ENCODE measurements around the gene LETM1.
A peak's percentile ranks its signal among the peaks of the same experiment; 100 is the strongest.

The LETM1 gene

DNA sequence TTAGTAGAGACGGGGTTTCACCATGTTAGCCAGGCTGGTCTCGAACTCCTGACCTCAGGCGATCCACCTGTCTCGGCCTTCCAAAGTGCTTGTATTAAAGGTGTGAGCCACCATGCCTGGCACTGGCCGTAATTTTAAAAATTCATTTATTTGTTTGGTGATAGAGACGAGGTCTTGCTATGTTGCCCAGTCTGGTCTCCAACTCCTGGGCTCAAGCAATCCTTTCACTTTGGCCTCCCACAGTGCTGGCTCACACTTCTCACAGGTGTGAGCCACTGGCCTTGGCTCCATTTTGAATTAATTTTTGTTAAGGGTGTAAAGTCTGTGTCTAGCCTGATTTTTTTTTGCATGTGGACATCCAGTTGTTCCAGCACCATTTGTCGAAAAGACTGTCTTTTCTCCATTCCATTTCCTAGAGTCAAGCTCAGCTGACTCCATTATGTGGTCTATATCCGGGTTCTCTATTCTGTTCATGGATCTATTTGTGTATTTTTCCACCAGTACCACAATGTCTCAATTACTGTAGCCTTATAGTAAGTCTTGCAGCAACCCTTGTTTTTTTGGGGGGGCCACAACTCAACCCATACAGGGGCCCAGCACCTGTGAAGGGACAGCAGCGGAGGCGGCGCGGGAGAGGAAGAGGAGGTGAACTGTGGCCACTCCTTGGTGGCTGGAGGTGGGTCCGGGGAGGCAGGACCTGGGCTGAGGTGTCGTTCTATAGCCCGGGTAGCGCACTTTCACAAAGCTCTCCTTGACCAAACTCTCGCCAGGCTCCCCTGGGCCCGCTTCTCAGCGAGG lies 13.8 kb upstream of the LETM1 start:
- peak overlapping the region; percentile 88 for H3K27ac Mint-ChIP-seq
- intact Hi-C loops (cut with micrococcal nuclease) = loop anchor here (2.0 to 5.0 kb wide), 3 partner anchors 13 to 373 kb away; partner anchors contain the start of genes HAUS3, LETM1 and POLN
- H3K4me1 Mint-ChIP-seq (ENCODE audit: low read depth) = peaks cover 27% of the 10 kb centered on the region
- peak overlapping the region; percentile 78 for H3K4me3 Mint-ChIP-seq
- peaks cover 21% of the 10 kb centered on the region for H3K27me3 Mint-ChIP-seq
- H3K36me3 Mint-ChIP-seq (ENCODE audit: low read depth) = no peaks in the 10 kb centered on the region
- H3K9me3 Mint-ChIP-seq = no peaks in the 10 kb centered on the region

DNA sequence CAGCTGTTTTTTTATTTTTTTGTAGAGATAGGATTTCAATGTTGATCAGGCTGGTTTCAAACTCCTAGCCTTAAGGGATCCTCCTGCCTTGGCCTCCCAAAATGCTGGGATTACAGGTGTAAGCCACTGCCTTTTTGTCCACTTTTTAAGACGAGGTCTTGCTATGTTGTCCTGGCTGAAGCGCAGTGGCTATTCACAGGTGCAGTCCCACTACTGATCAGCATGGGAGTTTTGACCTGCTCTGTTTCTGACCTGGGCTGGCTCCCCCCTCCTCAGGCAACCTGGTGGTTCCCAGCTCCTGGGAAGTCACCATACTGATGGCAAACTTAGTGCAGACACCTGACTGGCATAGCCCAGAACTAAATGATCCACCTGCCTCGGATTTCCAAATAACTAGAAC lies 13.0 kb upstream of the LETM1 start:
- intact Hi-C loops (cut with micrococcal nuclease) = no loop called here
- Mint-ChIP-seq H3K36me3 (ENCODE audit: low read depth) (no peaks in the 10 kb centered on the region), H3K27me3 (peaks cover 21% of the 10 kb centered on the region), H3K27ac (no peak overlapping the region), H3K4me3 (no peak overlapping the region), H3K4me1 (ENCODE audit: low read depth) (peaks cover 19% of the 10 kb centered on the region), H3K9me3 (no peaks in the 10 kb centered on the region)

DNA sequence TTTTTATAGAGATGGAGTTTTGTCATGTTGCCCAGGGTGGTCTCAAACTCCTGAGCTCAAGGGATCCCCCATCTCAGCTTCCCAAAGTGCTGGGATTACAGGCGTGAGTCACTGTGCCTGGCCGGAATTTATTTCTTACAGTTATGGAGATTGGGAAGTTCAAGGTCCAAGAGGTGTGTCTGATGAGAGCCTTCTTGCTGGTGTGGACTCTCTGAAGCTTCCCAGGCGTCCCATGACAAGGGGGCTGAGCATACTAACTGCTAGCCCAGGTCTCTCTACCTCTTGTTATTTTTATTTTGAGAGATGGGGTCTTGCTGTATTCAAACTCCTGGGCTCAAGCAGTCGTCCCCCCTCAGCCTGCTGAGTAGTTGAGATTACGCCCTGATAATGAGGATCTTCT lies 12.3 kb upstream of the LETM1 start:
- peaks cover 22% of the 10 kb centered on the region for H3K4me1 Mint-ChIP-seq (ENCODE audit: low read depth)
- no peak overlapping the region for H3K27ac Mint-ChIP-seq
- peaks cover 25% of the 10 kb centered on the region for H3K27me3 Mint-ChIP-seq
- no peaks in the 10 kb centered on the region for H3K9me3 Mint-ChIP-seq
- H3K4me3 Mint-ChIP-seq = no peak overlapping the region
- H3K36me3 Mint-ChIP-seq (ENCODE audit: low read depth) = no peaks in the 10 kb centered on the region
- intact Hi-C loops (cut with micrococcal nuclease) = no loop called here

GRCh38 chr4:1866189-1866661 lies 10.3 kb upstream of the LETM1 start:
- Mint-ChIP-seq H3K4me1 (ENCODE audit: low read depth) (peaks cover 26% of the 10 kb centered on the region), H3K27ac (no peak overlapping the region), H3K9me3 (no peaks in the 10 kb centered on the region), H3K27me3 (peaks cover 34% of the 10 kb centered on the region), H3K36me3 (ENCODE audit: low read depth) (no peaks in the 10 kb centered on the region), H3K4me3 (no peak overlapping the region)
- intact Hi-C loops (cut with micrococcal nuclease) = no loop called here

DNA sequence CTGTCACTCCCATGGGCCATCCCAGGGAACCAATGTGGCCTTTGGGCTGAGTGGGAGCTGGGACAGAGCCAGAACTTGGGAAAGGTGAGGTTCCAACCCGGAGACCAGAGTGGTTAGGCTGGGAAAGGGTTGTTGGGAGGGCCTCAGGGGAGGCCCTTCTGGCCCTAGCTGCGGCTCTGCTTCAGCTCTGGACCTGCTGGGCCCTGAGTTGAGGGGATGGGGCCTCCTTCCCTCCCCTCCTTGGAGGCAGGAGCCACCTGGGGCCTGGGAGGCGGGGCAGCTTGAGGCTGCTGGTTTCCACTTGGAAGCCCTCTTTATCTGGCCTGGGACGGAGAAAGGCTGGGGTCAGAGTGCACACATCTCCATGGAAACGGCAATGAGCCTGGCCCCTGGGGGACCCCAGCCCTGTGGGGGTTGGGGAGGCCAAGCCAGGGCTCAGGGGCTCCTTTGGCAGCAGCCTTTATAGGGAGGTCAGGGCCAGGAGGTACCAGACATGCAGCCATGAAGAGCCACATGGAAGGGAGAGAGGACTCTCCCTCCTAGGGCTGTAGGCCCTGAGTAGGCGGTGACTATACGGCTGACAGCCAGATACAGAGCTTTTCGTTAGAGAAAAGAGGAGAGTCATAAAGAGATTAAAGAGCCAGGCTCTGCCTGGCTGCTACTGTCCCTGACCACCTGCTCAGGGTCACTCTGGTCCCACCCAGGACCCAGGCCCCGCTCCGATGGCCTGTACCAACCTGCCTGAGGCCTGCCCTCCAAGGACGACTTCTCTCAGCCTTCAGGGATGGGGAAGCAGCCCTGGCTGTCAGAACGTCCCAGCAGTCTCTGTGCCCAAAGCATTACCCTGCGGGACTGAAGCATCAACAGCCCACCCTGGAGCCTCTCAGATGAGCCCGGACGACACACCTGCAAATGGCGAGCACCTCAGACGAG lies 8.4 kb upstream of the LETM1 start:
- peaks cover 22% of the 10 kb centered on the region for H3K4me1 Mint-ChIP-seq (ENCODE audit: low read depth)
- intact Hi-C loops (cut with micrococcal nuclease) = no loop called here
- no peaks in the 10 kb centered on the region for H3K9me3 Mint-ChIP-seq
- no peak overlapping the region for H3K27ac Mint-ChIP-seq
- H3K36me3 Mint-ChIP-seq (ENCODE audit: low read depth) = no peaks in the 10 kb centered on the region
- no peak overlapping the region for H3K4me3 Mint-ChIP-seq
- peaks cover 34% of the 10 kb centered on the region for H3K27me3 Mint-ChIP-seq

- intact Hi-C loops (cut with micrococcal nuclease) = no loop called here
- Mint-ChIP-seq H3K4me1 (ENCODE audit: low read depth) (peaks cover 29% of the 10 kb centered on the region), H3K36me3 (ENCODE audit: low read depth) (no peaks in the 10 kb centered on the region), H3K27me3 (peaks cover 31% of the 10 kb centered on the region), H3K4me3 (no peak overlapping the region), H3K9me3 (no peaks in the 10 kb centered on the region), H3K27ac (no peak overlapping the region)
Measured at GRCh38 chr4:1863297-1864033, 7.5 kb upstream of the LETM1 start.

GRCh38 chr4:1862961-1863296 lies 7.0 kb upstream of the LETM1 start:
- H3K36me3 Mint-ChIP-seq (ENCODE audit: low read depth) = no peaks in the 10 kb centered on the region
- intact Hi-C loops (cut with micrococcal nuclease) = no loop called here
- no peaks in the 10 kb centered on the region for H3K9me3 Mint-ChIP-seq
- H3K27ac Mint-ChIP-seq = no peak overlapping the region
- H3K4me1 Mint-ChIP-seq (ENCODE audit: low read depth) = peaks cover 29% of the 10 kb centered on the region
- H3K27me3 Mint-ChIP-seq = peaks cover 28% of the 10 kb centered on the region
- H3K4me3 Mint-ChIP-seq = peak overlapping the region; percentile 52

- Mint-ChIP-seq H3K4me3 (peak overlapping the region; percentile 57), H3K27ac (peak overlapping the region; percentile 37), H3K36me3 (ENCODE audit: low read depth) (no peaks in the 10 kb centered on the region), H3K4me1 (ENCODE audit: low read depth) (peaks cover 33% of the 10 kb centered on the region), H3K9me3 (no peaks in the 10 kb centered on the region), H3K27me3 (peaks cover 24% of the 10 kb centered on the region)
- intact Hi-C loops (cut with micrococcal nuclease) = no loop called here
Measured at GRCh38 chr4:1862055-1862911, 6.3 kb upstream of the LETM1 start.

GRCh38 chr4:1859389-1859753 lies 3.4 kb upstream of the LETM1 start:
- Mint-ChIP-seq H3K27ac (no peak overlapping the region), H3K27me3 (peaks cover 15% of the 10 kb centered on the region), H3K36me3 (ENCODE audit: low read depth) (no peaks in the 10 kb centered on the region), H3K9me3 (no peaks in the 10 kb centered on the region), H3K4me3 (no peak overlapping the region), H3K4me1 (ENCODE audit: low read depth) (peaks cover 47% of the 10 kb centered on the region)
- intact Hi-C loops (cut with micrococcal nuclease) = no loop called here

DNA sequence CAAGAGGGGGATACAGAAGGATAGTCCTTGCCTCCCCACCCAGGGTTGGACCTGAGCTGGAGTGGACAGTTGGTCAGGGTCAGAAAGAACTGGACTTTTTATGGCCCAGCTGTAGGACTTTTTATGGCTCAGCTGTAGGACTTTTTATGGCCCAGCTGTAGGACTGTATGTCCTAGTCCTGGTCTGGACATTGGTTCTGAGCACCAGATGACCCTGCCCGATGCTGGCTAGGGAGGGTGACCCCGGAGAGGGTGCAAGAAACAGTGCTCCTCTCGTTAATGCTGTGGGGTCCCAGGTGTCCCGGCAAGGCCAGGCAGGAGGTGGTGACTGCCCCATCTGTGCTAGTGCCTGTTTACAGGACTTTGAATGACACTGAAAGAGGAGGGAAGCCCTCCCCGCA lies 2.0 kb upstream of the LETM1 start:
- H3K36me3 Mint-ChIP-seq (ENCODE audit: low read depth) = peaks cover 6% of the 10 kb centered on the region
- H3K27me3 Mint-ChIP-seq = peaks cover 7% of the 10 kb centered on the region
- H3K4me3 Mint-ChIP-seq = no peak overlapping the region
- no peaks in the 10 kb centered on the region for H3K9me3 Mint-ChIP-seq
- H3K4me1 Mint-ChIP-seq (ENCODE audit: low read depth) = peaks cover 46% of the 10 kb centered on the region
- intact Hi-C loops (cut with micrococcal nuclease) = loop anchor here (2.0 kb wide), 2 partner anchors 13 to 41 kb away; partner anchors contain the start of gene NSD2
- H3K27ac Mint-ChIP-seq = no peak overlapping the region

DNA sequence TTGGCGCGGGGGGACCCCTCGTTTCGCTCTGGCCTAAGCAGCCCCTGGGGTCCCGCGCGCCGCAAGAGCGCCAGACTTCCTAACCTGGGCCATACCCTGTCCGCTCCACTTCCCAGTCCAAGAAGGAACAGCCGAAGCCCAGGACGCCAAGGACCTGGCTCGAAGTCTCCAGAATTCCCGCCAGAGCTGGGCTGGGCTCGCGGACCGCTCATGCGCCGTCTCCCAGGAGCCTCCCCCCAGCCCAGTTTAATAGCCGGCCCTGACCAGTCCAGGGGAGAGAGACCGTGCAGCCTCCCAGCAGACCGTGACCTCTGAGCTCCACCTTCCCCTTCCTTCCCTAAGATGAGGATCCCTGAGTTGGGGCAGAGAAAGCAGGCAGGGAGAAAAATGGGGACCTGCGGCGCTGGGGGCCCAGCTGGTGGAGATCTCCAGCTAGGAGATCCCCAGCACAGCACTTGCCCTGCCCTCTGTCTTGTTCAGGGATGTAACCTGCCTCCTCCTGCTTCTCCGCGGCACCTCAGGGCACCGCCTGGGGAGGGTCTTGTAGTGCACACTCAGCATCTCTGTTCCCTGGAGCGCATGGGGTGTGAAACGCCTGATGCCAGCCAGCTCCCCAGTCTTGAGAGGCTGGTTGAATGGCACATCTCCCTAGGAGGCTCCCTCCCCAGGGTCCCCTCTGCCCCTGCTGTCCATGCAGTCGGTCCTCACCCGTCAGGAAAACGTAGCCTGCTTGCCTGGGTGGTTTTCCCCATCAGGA lies 1.2 kb upstream of the LETM1 start:
- Mint-ChIP-seq H3K27me3 (peaks cover 3% of the 10 kb centered on the region), H3K36me3 (ENCODE audit: low read depth) (peaks cover 10% of the 10 kb centered on the region), H3K4me3 (peak overlapping the region; percentile 80), H3K9me3 (no peaks in the 10 kb centered on the region), H3K27ac (peak overlapping the region; percentile 79), H3K4me1 (ENCODE audit: low read depth) (peaks cover 43% of the 10 kb centered on the region)
- intact Hi-C loops (cut with micrococcal nuclease) = loop anchor here (2.0 kb wide), 2 partner anchors 14 to 42 kb away; partner anchors contain the start of gene NSD2

- H3K27me3 Mint-ChIP-seq = peaks cover 1% of the 10 kb centered on the region
- no peaks in the 10 kb centered on the region for H3K9me3 Mint-ChIP-seq
- intact Hi-C loops (cut with micrococcal nuclease) = loop anchor here (2.0 kb wide), 2 partner anchors 15 to 43 kb away; partner anchors contain the start of gene NSD2
- H3K4me3 Mint-ChIP-seq = peak overlapping the region; percentile 80
- H3K36me3 Mint-ChIP-seq (ENCODE audit: low read depth) = peaks cover 10% of the 10 kb centered on the region
- peak overlapping the region; percentile 79 for H3K27ac Mint-ChIP-seq
- H3K4me1 Mint-ChIP-seq (ENCODE audit: low read depth) = peaks cover 53% of the 10 kb centered on the region
Measured at GRCh38 chr4:1855333-1856070, 454 bp downstream of the LETM1 start.

All from dendritic cell treated with granulocyte-macrophage colony-stimulating factor and Interleukin-4, amounts not matched to agents 40 ng/mL and 50 ng/mL, for 4 days (primary cell).